Epithelial cell of esophagus (primary cell): ENCODE measurements around the gene SSTR3.

Experiments used
- DNase-seq: peaks from one replicate; pipeline ENCODE4 v3.0.0; 2010; ENCODE audit warnings: low read depth
- H3K4me3 ChIP-seq: 2 replicates; pipeline ENCODE4 v1.5.1; 2011; ENCODE audit warnings: mild to moderate bottlenecking, low read length, control low read depth
- CTCF ChIP-seq: IDR thresholded peaks from 2 replicates; pipeline ENCODE4 v1.5.1; 2011; ENCODE audit warnings: low read depth, mild to moderate bottlenecking, low read length, control low read depth, inconsistent platforms; ENCODE audit not compliant: insufficient read depth; ENCODE audit errors: missing control alignments

SSTR3 gene

DNA sequence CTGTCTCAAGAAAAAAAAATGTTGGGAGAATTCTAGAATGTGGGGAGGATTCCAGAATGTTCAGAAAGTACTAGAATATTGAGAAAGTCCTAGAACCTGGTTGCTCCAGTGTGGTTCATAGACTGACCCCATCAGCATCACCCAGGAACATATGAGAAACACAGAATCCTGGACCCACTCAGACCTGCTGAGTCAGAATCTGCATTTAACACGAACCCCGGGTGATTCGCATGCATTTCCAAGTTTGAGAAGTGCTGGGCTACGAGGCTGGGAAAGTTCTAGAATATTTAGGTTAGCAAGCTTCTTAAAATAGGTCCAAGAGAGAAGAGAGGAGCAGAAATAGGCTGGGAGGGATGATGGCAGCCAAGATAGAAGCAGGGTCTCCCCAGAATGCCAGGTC lies 30.6 kb downstream of the SSTR3 start:
- H3K4me3 ChIP-seq, result no peak overlapping the region
- no peak for TF ChIP-seq CTCF
- no peak for DNase-seq

DNA sequence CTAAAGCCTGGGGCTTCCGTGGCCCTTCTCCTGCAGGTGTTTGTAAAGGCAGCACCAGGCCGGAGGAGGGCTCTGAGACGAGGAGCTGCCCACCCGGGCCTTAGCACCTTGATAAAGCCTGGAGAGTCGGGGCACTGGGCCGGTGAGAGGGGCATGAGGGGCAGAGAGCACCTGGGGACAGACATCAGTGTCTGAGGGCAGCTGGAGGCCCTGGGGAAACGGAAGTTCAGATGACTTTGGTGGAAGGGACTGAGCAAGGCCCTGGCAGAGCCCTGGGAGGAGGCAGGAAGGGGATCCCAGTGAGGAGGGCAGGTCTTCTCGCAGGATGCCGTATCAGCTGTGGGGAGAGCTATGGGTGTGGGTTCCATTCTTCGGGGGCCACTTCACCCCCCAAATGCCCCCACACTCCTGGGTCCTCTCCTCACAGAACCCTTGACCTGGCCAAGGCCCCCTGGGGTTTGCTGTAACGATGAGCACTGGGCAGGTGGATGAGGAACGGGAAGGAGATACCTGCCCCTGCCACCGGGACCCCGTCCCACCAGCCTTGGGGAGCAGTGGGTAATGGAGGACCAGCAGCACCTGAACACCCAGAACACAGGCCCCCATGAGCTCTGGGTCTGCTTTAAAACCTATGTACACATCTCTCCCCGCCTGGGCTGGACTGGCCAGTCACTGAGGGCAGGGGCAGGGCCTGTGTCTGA lies 31.6 kb downstream of the SSTR3 start:
- no peak for TF ChIP-seq CTCF
- H3K4me3 ChIP-seq, result no peak overlapping the region
- no peak for DNase-seq

GRCh38 chr22:37179622-37180420 lies 32.5 kb downstream of the SSTR3 start:
- TF ChIP-seq CTCF, result no peak
- no peak for DNase-seq
- H3K4me3 ChIP-seq, result no peak overlapping the region

DNA sequence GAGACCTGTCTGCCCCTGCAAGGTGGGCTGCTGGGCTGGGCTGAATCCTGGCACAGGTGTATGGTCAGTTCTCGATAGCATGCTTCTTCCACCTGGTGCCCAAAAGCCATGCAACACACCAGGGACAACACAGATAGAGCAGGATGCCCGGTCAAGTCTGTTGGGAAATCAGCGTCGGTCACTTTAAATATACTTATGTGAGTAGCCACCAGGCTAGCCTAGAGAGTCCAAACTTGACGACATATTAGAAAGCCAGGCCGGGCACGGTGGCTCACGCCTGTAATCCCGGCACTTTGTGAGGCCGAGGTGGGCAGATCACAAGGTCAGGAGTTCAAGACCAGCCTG lies 33.2 kb downstream of the SSTR3 start:
- H3K4me3 ChIP-seq, result no peak overlapping the region
- no peak for DNase-seq
- no peak for TF ChIP-seq CTCF

DNA sequence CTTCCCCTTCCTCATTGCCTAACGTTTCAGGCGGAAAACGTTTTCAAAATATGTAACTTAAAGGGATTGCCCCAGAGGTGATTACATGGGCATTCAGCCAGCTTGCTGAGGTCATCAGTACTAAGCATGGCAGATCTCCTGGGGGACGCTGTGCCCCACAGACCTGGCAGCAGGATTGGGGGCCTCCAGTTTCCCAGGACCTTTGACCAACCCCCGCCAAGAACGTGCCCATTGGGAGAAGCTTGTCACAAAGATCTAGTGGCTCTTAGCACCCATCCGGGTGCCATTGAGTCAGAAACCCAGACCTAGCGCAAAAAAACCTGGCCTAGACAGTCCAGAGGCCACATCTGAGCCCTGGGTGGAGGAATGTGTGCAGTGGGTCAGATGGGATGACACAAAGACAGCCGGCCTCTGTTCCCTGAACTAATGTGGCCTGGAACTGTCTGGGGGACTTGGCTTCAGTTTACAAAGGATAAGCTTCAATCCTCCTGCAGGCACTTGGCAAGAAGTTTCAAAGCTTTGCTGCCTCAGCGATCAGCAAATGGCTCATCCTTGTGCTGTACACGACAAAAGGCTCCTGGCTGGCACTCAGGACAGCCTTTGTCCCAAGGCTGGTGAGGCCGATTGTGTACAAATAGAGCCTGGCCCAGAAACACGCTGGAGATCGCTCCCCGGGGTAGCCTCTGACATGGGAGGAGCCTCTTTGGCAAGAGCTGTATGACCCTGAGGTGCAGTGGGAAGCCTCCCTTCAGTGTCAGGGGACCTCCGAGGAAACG lies 33.7 kb downstream of the SSTR3 start:
- no peak overlapping the region for H3K4me3 ChIP-seq
- TF ChIP-seq CTCF, result no peak
- peak; percentile 55 for DNase-seq

DNA sequence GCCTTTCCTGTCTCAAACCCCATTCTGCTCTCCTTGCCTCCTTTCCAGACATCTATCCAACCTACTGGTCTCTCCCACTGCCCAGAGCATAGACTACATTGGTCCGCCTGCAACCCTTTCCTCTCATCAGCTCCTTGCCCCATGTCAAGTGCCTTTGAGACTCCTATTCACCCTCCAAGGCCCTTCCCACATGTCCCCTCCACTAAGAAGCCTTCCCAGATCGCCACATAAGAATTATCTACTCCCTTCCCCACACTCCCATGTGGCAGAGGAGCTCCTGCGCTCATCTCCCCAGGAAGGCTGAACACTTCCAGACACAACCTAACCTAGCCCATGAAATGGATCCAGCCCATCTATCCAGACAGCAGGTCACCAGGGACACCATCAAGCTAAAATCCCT lies 34.5 kb downstream of the SSTR3 start:
- no peak for DNase-seq
- H3K4me3 ChIP-seq, result no peak overlapping the region
- no peak for TF ChIP-seq CTCF

GRCh38 chr22:37177221-37177620 lies 35.1 kb downstream of the SSTR3 start:
- no peak overlapping the region for H3K4me3 ChIP-seq
- TF ChIP-seq CTCF, result no peak
- no peak for DNase-seq
